ENCODE measurements around the gene HDHD2.

Gene HDHD2

DNA sequence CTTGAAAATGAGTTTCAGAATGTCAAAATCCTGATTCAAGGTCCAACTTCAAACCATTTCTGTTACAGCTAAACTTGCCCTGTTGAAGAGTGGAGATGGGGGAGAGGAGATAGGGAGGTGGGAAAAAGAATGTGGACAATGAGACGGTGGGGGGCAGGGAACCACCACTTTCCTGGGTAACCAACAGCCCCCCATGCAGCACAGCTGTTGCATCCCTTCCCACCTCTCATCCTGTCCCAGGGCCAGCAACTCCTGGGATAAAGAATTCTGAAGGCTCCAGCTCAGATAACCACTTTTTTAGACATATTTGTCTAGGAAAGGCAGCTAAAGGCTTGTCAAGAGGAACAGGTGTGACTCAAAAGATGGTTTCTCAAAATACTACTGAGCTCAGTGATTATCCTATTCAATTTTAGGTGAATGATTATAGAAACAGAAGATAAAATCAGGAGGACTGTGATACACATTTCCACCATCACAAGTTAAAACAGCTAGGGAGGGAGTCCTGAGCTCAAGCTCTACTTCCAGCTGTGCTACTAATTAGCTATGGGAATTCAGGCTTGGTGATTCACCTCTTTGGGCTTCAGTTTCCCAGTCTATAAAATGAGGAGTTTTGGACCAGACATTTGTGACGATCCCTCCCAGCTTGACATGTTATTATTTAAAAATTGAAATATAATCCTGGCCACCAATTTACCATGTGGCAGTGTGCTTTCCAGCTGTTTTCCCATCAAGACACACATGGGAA is 36.3 kb downstream of the HDHD2 start:
- no peaks in the 10 kb centered on the region for H3K27me3 Mint-ChIP-seq (ENCODE audit: low read depth)
- no peak overlapping the region for H3K4me3 Mint-ChIP-seq
- peaks cover 26% of the 10 kb centered on the region for H3K36me3 Mint-ChIP-seq (ENCODE audit: low read depth)
- no peaks in the 10 kb centered on the region for H3K4me1 Mint-ChIP-seq (ENCODE audit: low read depth)
- no peak overlapping the region for H3K27ac Mint-ChIP-seq
- H3K9me3 Mint-ChIP-seq, result no peaks in the 10 kb centered on the region

DNA sequence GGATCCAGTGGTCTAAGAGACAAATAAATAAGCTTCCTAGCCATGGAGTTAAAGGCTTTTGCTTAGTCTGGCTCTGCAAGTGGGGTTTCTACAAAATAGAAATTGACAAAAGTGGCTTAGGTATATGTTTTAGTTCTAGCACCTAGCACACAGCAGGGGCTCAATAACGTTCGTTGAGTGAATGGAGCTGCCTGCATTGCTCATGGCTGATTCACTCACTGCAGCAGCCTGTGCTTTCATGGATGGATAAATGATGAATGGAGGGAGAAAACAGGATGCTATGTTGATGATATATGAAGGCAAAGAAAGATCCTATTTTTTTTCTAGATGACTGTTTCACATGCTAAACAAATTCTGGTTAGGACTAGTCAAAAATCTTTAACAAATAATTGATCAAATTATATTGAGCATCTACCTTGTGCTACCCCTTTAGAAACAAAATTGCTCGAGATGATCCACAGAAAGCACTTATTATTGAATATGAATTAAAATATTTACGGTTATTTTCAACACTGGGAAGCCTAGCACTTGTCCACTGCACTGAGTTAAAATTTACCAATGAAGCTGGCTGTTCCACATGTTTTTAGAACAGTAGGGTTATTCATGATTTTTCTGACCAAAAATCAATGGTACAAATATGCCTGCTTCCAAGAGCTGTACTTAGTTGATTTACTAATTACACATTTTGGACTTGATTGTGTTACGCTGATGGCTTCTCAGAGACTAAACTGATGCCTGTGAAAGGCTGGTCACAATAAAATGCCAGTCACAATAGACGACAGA is 39.6 kb downstream of the HDHD2 start:
- no peaks in the 10 kb centered on the region for H3K27me3 Mint-ChIP-seq (ENCODE audit: low read depth)
- H3K27ac Mint-ChIP-seq, result no peak overlapping the region
- peaks cover 26% of the 10 kb centered on the region for H3K36me3 Mint-ChIP-seq (ENCODE audit: low read depth)
- H3K9me3 Mint-ChIP-seq, result no peaks in the 10 kb centered on the region
- no peak overlapping the region for H3K4me3 Mint-ChIP-seq
- H3K4me1 Mint-ChIP-seq (ENCODE audit: low read depth), result no peaks in the 10 kb centered on the region

DNA sequence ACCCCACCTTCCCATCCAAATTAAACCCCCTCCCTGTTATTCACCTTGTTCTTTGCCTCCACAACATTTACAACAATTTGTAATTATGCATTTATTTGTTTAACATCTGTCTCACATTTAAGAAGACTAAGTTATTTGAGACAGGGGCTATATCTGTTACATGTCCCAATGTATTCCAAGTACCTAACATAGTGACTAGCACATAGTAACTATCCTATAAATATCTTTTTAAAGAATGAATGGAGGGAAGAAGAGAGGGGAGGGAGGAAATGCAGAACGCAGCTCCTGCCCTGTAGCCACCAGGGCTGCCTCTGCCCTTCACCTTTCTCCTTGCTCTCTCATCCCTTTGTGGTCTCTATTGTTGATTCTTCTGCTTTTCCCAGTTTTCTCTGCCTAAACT is 40.6 kb downstream of the HDHD2 start:
- no peaks in the 10 kb centered on the region for H3K27me3 Mint-ChIP-seq (ENCODE audit: low read depth)
- H3K4me1 Mint-ChIP-seq (ENCODE audit: low read depth), result no peaks in the 10 kb centered on the region
- no peak overlapping the region for H3K4me3 Mint-ChIP-seq
- H3K36me3 Mint-ChIP-seq (ENCODE audit: low read depth), result peaks cover 23% of the 10 kb centered on the region
- no peaks in the 10 kb centered on the region for H3K9me3 Mint-ChIP-seq
- no peak overlapping the region for H3K27ac Mint-ChIP-seq

DNA sequence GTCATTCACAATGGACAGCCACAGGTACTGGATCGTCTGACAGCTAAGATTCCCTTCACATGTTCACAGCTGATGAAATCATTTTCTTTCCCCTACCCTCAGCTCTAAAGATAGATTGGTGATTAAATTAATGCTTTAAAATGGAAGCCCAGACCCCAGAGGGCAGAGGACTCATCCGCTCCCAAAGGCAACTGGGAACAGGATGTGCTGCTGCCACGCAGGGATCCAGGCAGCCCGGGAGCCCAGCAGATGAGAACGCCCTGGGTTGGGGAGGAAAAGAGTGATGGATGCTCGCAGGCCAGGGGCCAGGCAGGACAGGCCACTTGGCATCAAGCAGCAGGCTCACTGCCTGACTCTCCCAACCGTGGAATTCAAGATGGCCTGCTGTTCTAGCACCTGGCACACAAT is 41.3 kb downstream of the HDHD2 start:
- no peak overlapping the region for H3K27ac Mint-ChIP-seq
- peaks cover 20% of the 10 kb centered on the region for H3K36me3 Mint-ChIP-seq (ENCODE audit: low read depth)
- H3K4me3 Mint-ChIP-seq, result no peak overlapping the region
- H3K9me3 Mint-ChIP-seq, result no peaks in the 10 kb centered on the region
- H3K27me3 Mint-ChIP-seq (ENCODE audit: low read depth), result no peaks in the 10 kb centered on the region
- H3K4me1 Mint-ChIP-seq (ENCODE audit: low read depth), result no peaks in the 10 kb centered on the region

DNA sequence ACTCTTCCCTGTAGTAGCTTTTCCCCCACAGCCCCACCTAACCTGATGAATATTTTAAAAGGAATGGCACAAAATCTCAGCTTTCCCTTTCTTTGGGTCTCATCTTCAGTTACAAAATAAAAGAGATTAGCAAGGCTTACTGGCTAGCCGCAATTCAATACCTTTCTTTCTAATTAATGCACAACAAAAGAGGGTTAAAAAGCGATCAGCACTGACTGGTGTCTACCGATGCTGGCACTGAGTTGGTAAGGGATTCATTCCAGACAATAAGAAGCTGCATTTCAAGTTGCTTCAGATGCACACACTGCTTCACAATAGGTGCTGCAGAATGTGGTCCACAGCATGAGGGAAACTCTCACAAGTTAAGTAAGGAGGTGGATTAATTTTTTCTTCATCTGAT is 41.9 kb downstream of the HDHD2 start:
- no peaks in the 10 kb centered on the region for H3K4me1 Mint-ChIP-seq (ENCODE audit: low read depth)
- peaks cover 14% of the 10 kb centered on the region for H3K36me3 Mint-ChIP-seq (ENCODE audit: low read depth)
- H3K9me3 Mint-ChIP-seq, result no peaks in the 10 kb centered on the region
- no peak overlapping the region for H3K27ac Mint-ChIP-seq
- no peak overlapping the region for H3K4me3 Mint-ChIP-seq
- H3K27me3 Mint-ChIP-seq (ENCODE audit: low read depth), result no peaks in the 10 kb centered on the region

DNA sequence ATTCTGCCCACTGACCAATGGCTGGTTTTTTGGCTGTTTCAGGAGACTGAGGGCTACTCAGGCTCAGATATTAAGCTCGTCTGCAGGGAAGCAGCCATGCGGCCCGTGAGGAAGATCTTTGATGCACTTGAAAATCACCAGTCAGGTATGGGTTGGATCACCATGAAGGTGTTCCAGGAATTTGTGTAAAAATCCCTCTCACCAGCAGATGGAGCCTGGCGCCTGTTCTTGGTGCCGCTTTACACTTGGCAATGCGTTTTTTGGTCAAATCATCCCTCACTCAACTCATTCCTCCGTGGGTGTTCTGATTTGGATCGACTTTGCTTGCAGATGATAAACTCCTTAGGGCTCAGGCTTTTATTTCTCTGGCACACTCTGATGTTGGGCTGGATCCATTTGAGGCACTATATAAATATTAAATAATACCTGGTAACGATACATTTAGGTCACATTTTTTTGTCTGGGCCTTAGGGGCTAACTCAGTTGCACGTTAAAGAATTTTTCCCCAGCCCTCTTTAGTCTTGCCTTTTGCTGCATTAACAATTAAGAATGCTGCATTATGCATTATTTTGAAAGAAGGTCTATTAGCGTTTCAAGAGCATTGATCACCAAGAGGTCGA is 50.0 kb downstream of the HDHD2 start:
- Mint-ChIP-seq H3K27me3 (ENCODE audit: low read depth) (no peaks in the 10 kb centered on the region), H3K9me3 (no peaks in the 10 kb centered on the region), H3K27ac (no peak overlapping the region), H3K36me3 (ENCODE audit: low read depth) (no peaks in the 10 kb centered on the region), H3K4me3 (no peak overlapping the region), H3K4me1 (ENCODE audit: low read depth) (no peaks in the 10 kb centered on the region)

DNA sequence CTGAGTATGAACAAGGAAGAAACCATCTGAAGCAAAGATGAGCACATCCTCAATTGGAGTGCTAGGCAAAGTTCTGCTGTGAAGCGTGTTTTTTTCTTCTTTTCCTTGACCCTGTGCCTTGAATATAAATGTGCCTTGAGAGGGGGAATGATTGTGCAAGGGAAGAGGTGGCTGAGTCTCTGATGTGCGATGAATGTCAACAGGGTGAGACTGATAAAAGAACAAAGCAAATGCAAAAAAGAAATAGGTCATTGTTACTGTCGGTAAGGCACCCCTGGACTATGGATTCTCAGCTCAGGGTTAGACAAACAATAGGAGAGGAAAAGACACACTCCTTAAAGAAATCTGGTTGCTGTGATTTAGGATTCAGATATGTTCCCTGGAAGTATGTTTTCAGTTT is 54.5 kb downstream of the HDHD2 start:
- Mint-ChIP-seq H3K4me3 (no peak overlapping the region), H3K27ac (no peak overlapping the region), H3K36me3 (ENCODE audit: low read depth) (no peaks in the 10 kb centered on the region), H3K9me3 (no peaks in the 10 kb centered on the region), H3K27me3 (ENCODE audit: low read depth) (no peaks in the 10 kb centered on the region), H3K4me1 (ENCODE audit: low read depth) (no peaks in the 10 kb centered on the region)

DNA sequence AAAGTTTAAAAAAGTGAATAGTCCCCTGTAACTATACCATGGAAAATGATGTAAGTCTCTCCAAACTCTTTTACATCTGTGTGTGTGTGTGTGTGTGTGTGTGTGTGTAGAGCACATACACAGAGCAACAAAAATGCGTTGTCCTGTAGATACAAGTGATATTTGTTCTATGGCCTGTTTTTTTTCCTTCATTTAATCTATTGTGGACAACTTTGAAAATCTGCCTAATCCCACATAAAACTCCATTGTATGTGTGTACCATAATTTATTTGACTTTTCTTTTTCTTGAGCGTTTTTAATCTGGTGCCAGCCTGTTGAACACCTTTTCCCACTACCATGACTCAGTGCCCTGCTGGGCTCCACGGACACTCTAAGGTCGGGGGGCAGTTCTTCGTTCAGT is 62.6 kb downstream of the HDHD2 start:
- Mint-ChIP-seq H3K4me1 (ENCODE audit: low read depth) (no peaks in the 10 kb centered on the region), H3K27ac (no peak overlapping the region), H3K36me3 (ENCODE audit: low read depth) (no peaks in the 10 kb centered on the region), H3K4me3 (no peak overlapping the region), H3K27me3 (ENCODE audit: low read depth) (no peaks in the 10 kb centered on the region), H3K9me3 (no peaks in the 10 kb centered on the region)

DNA sequence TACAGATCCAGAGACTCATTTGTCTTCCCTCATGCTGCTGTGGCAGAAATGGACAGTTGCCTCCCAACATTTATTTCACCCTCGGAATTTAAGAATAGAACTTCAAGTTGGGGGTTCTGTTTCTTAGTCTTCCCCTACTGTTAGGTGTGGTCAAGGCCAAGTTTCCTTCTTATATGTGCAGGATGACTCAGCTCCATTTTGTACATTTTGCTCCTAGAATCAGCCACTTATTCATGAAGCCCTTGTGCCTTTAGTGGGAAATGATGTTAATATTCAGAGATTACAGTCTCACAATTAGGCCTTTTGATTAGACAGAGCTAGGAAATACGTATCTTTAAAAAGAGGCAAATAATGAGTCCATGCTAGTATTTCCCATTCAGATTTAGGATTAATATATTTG is 68.7 kb downstream of the HDHD2 start:
- no peaks in the 10 kb centered on the region for H3K27me3 Mint-ChIP-seq (ENCODE audit: low read depth)
- H3K4me1 Mint-ChIP-seq (ENCODE audit: low read depth), result no peaks in the 10 kb centered on the region
- no peak overlapping the region for H3K4me3 Mint-ChIP-seq
- no peaks in the 10 kb centered on the region for H3K9me3 Mint-ChIP-seq
- no peaks in the 10 kb centered on the region for H3K36me3 Mint-ChIP-seq (ENCODE audit: low read depth)
- H3K27ac Mint-ChIP-seq, result no peak overlapping the region

DNA sequence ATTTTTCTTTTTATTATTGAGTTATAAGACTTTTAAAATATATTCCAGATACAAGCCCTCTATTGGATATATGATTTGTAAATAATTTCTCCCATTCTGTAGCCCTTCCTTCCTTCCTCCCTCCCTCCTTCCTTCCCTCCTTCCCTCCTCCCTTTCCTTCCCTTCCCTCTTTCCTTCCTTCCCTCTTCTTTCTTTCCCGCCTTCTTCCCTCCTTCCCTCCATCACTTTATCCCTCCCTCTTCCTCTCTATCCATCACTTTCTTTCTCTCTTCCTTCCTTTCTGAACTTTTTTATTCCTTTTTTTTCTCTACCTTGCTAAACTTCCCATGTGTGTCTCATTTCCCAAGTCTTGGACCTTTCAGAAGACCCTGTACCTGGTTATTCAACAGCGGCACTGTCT is 69.4 kb downstream of the HDHD2 start:
- Mint-ChIP-seq H3K9me3 (no peaks in the 10 kb centered on the region), H3K27me3 (ENCODE audit: low read depth) (no peaks in the 10 kb centered on the region), H3K4me3 (no peak overlapping the region), H3K27ac (no peak overlapping the region), H3K4me1 (ENCODE audit: low read depth) (no peaks in the 10 kb centered on the region), H3K36me3 (ENCODE audit: low read depth) (no peaks in the 10 kb centered on the region)

DNA sequence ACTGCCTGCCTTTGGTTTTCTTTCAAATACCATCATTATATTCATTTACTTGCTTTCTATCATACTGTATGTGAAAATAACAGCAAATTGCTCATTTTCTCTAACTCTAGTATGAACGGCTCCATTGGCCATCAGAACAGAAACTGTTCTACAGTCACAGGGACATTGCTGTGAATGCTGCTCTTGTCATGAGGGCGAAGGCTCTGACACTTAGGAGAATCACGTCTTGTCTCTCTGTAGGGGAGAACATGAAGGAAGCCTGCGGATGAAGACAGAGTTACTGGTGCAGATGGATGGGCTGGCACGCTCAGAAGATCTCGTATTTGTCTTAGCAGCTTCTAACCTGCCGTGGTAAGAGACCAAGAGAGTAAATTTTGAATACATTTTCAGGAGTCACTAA is 73.2 kb downstream of the HDHD2 start:
- Mint-ChIP-seq H3K27ac (no peak overlapping the region), H3K4me3 (no peak overlapping the region), H3K27me3 (ENCODE audit: low read depth) (no peaks in the 10 kb centered on the region), H3K36me3 (ENCODE audit: low read depth) (no peaks in the 10 kb centered on the region), H3K9me3 (no peaks in the 10 kb centered on the region), H3K4me1 (ENCODE audit: low read depth) (no peaks in the 10 kb centered on the region)

DNA sequence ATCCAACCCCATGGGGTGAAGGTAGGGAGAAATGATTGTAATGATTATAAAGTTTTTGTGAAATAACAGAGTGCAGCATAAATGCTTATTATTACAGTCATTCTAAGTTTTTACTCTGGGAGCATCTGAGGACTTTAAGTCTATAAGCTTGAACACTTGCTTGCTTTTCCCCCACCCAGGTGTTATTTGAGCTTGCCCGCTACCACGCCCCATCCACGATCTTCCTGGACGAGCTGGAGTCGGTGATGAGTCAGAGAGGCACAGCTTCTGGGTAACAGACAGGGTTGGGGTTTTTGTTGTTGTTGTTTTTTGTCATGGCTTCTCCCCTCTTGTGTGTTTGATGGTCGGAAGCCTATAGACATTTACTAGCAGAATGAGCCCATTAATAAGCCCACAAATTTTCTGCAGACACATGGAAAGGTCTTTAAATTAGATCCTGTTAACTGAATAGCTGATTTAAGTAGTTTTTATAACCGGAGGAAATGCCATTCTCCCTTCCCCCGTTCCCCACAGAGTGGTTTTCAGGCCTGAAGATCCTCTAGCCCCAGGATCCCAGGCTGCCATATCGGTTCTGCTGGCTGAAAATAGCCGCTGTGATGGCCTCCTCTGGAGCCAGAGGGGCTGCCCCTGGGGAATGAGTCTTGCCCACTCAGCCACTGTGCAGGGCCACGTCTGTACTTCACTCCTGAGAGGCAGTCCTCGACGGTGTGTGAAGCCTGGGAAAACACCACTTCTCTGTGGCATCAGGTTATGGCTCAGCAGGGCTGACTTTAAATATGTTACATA is 75.0 kb downstream of the HDHD2 start:
- Mint-ChIP-seq H3K4me1 (ENCODE audit: low read depth) (no peaks in the 10 kb centered on the region), H3K9me3 (no peaks in the 10 kb centered on the region), H3K27ac (no peak overlapping the region), H3K36me3 (ENCODE audit: low read depth) (no peaks in the 10 kb centered on the region), H3K4me3 (no peak overlapping the region), H3K27me3 (ENCODE audit: low read depth) (no peaks in the 10 kb centered on the region)

DNA sequence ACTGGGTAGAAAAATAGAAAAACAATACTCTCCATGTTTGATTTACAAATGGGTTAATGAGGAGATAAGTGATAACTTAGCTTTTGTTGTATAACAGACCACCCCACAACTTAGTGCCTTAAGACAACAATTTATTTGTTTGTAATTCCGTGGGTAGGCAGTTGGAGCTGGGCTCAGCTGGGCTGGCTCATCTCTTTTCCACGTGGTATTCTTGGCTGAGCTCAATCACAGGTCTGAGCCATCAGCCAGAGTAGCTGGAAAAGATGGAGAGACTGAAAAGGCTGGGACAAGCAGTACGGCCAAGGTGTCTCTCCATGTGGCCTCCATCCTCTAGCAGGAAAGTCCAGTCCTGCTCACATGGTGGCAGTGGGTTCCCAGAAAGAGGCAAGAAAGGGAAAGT is 82.7 kb downstream of the HDHD2 start:
- no peak overlapping the region for H3K4me3 Mint-ChIP-seq
- no peaks in the 10 kb centered on the region for H3K9me3 Mint-ChIP-seq
- H3K4me1 Mint-ChIP-seq (ENCODE audit: low read depth), result no peaks in the 10 kb centered on the region
- H3K27ac Mint-ChIP-seq, result no peak overlapping the region
- peaks cover 4% of the 10 kb centered on the region for H3K27me3 Mint-ChIP-seq (ENCODE audit: low read depth)
- H3K36me3 Mint-ChIP-seq (ENCODE audit: low read depth), result no peaks in the 10 kb centered on the region

DNA sequence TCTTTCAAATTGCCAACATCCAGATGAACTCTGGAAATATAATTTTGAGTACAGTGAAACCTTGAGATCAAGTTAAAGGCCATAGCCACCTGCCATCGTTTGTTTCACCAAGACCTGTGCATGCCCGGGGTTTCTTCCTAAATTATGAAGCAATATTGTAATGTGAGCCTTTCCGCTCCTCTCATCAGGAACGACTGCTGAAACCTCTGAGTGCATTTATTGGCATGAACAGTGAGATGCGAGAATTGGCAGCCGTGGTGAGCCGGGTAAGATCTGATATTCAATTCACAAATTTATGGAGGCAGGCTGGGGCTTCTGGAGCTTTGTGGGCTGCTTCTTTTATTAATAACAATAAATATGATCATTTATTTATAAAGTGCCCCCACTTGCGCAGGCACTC is 87.2 kb downstream of the HDHD2 start:
- Mint-ChIP-seq H3K4me1 (ENCODE audit: low read depth) (no peaks in the 10 kb centered on the region), H3K4me3 (no peak overlapping the region), H3K36me3 (ENCODE audit: low read depth) (no peaks in the 10 kb centered on the region), H3K27ac (no peak overlapping the region), H3K27me3 (ENCODE audit: low read depth) (peaks cover 4% of the 10 kb centered on the region), H3K9me3 (no peaks in the 10 kb centered on the region)
